ENCODE results near the gene TFEB. TPM values are rescaled to one million over a fixed set of nuclear protein-coding genes. Genes with fewer than 3 reads are reported as not detected.
A peak's percentile ranks its signal among the peaks of the same experiment; 100 is the strongest.

The TFEB gene
- total RNA-seq, 2 donors from 2014 or later = 16.9 to 21.7 TPM

GRCh38 chr6:41780551-41781365 is 45.4 kb upstream of the TFEB start, which contains the start of gene PRICKLE4:
Gene PRICKLE4 (plus strand): TSS chr6:41780782. CDS start chr6:41783474, 2,692 bp downstream.
- Histone ChIP-seq H3K4me1 (peaks cover 9% of the 10 kb centered on the region), H3K9me3 (no peaks in the 10 kb centered on the region), H3K4me3 (peak within 1 kb of the TSS; percentile 54), H3K27me3 (no peaks in the 10 kb centered on the region), H3K27ac (peak within 1 kb of the TSS; percentile 80), H3K36me3 (no peaks in the 10 kb centered on the region), H3K9ac (ENCODE audit: low read depth in 2 of 2, low read length in 2 of 2) (peak within 1 kb of the TSS; percentile 74 to 89)
- peak; percentile 74 for DNase-seq
- intact Hi-C loops (cut with DNase I) = loop anchor here (2.0 kb wide), 1 partner anchor 264 kb away; no protein-coding TSS in a partner anchor
- TF ChIP-seq CTCF (IDR thresholded peaks at IDR 0.05) = no peak

- TF ChIP-seq CTCF (IDR thresholded peaks at IDR 0.05) = peak; percentile 57
- H3K36me3 ChIP-seq = no peaks in the 10 kb centered on the region
- peaks cover 6% of the 10 kb centered on the region for H3K4me1 ChIP-seq
- DNase-seq = peak; percentile 100
- intact Hi-C loops (cut with DNase I) = loop anchor here (2.0 to 10.0 kb wide), 4 partner anchors 43 to 415 kb away; partner anchors contain the start of gene TFEB
- no peaks in the 10 kb centered on the region for H3K27me3 ChIP-seq
- peak within 1 kb of the TSS; percentile 74 to 89 for H3K9ac ChIP-seq (ENCODE audit: low read depth in 2 of 2, low read length in 2 of 2)
- no peaks in the 10 kb centered on the region for H3K9me3 ChIP-seq
- peak within 1 kb of the TSS; percentile 80 for H3K27ac ChIP-seq
- peak within 1 kb of the TSS; percentile 54 for H3K4me3 ChIP-seq
Observed at GRCh38 chr6:41779788-41780550, 44.6 kb upstream of the TFEB start, which contains the start of gene FRS3. Gene FRS3 (minus strand): TSS chr6:41779900. CDS start chr6:41776987, 2,913 bp downstream.

- H3K4me1 ChIP-seq = peaks cover 6% of the 10 kb centered on the region
- peak overlapping the region; percentile 54 for H3K4me3 ChIP-seq
- intact Hi-C loops (cut with DNase I) = loop anchor here (5.0 to 10.0 kb wide), 3 partner anchors 42 to 415 kb away; partner anchors contain the start of gene TFEB
- DNase-seq = no peak
- no peak overlapping the region for H3K27ac ChIP-seq
- peak overlapping the region; percentile 70 to 74 for H3K9ac ChIP-seq (ENCODE audit: low read depth in 2 of 2, low read length in 2 of 2)
- no peaks in the 10 kb centered on the region for H3K9me3 ChIP-seq
- TF ChIP-seq CTCF (IDR thresholded peaks at IDR 0.05) = no peak
- no peaks in the 10 kb centered on the region for H3K36me3 ChIP-seq
- no peaks in the 10 kb centered on the region for H3K27me3 ChIP-seq
Observed at GRCh38 chr6:41779336-41779735, 43.9 kb upstream of the TFEB start.

GRCh38 chr6:41778895-41779294 is 43.5 kb upstream of the TFEB start:
- DNase-seq = no peak
- intact Hi-C loops (cut with DNase I) = loop anchor here (5.0 to 10.0 kb wide), 3 partner anchors 42 to 414 kb away; partner anchors contain the start of gene TFEB

More at GRCh38 chr6:41778895-41779294, 43.5 kb upstream of the TFEB start:
- Histone ChIP-seq H3K27ac (no peak overlapping the region), H3K4me1 (peaks cover 6% of the 10 kb centered on the region), H3K27me3 (no peaks in the 10 kb centered on the region), H3K36me3 (no peaks in the 10 kb centered on the region), H3K9ac (ENCODE audit: low read depth in 2 of 2, low read length in 2 of 2) (peak overlapping the region; percentile 70 to 74), H3K9me3 (no peaks in the 10 kb centered on the region), H3K4me3 (peak overlapping the region; percentile 54)
- no peak for TF ChIP-seq CTCF (IDR thresholded peaks at IDR 0.05)
